Lung microvascular endothelial cell (primary cell): Measurements from ENCODE around the gene SLC66A2. TPM values are rescaled to one million over a fixed set of nuclear protein-coding genes. Genes with fewer than 3 reads are reported as not detected.
A peak's percentile ranks its signal among the peaks of the same experiment; 100 is the strongest.

Experiments
- DNase-seq, 2 donors: peaks; one replicate each; pipeline versions ENCODE4 v3.0.0 to v3.0.0-alpha.2; 2010; ENCODE audit warnings: low read depth in 2 of 2
- total RNA-seq: library from RNA; depleted of rRNA; stranded (reverse); fragments of >200 nt; gene quantifications from 2 replicates; pipeline ENCODE4 v1.2.1, GENCODE V29; 2014

The SLC66A2 gene
- total RNA-seq, 1 donor from 2014 or later: 33.1 TPM

- no peak for DNase-seq
Observed at GRCh38 chr18:79938196-79938595, 13.3 kb downstream of the SLC66A2 start.

GRCh38 chr18:79937103-79937860, 14.2 kb downstream of the SLC66A2 start:
- no peak for DNase-seq

DNA sequence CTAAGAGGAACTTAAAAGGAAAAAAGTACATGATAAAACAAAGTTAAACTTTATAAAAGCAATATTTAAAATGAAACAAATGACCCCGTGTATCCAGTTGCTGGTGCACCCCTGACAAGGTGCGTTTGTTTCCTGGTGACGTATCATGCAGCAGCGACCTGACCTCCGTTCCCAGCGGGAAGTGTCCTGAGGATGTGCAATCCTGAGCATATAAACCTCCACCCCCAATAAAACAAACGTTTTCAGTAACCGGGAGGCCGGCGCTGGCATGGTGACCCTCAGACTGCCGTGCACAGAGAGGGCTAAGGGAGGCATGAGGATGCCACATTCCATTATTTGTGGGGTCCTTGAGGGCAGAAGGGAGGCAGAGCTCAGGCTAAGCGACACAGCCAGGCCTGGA, 14.8 kb downstream of the SLC66A2 start:
- DNase-seq: no peak

GRCh38 chr18:79935925-79936324, 15.5 kb downstream of the SLC66A2 start:
- no peak for DNase-seq

DNA sequence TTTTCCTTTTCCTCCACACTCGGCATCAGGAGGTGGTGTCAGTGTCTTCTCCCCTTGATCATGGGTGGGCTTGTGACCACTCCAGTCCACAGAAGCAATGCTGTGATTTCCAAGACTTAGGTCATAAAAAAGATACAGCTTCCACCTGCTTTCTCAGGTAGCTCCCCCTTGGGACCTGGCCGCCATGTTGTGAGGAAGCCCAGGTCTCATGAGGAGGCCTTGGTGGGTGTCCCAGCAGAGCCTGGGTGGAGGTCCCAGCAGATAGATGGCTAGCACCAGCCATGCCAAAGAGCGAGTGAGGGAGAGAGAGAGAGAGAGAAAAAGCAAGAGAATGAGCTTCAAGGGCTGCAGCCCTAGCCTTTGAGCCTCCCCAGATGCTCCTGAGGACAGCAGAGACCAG, 16.0 kb downstream of the SLC66A2 start:
- DNase-seq: no peak

GRCh38 chr18:79935098-79935480, 16.4 kb downstream of the SLC66A2 start:
- DNase-seq: no peak

DNA sequence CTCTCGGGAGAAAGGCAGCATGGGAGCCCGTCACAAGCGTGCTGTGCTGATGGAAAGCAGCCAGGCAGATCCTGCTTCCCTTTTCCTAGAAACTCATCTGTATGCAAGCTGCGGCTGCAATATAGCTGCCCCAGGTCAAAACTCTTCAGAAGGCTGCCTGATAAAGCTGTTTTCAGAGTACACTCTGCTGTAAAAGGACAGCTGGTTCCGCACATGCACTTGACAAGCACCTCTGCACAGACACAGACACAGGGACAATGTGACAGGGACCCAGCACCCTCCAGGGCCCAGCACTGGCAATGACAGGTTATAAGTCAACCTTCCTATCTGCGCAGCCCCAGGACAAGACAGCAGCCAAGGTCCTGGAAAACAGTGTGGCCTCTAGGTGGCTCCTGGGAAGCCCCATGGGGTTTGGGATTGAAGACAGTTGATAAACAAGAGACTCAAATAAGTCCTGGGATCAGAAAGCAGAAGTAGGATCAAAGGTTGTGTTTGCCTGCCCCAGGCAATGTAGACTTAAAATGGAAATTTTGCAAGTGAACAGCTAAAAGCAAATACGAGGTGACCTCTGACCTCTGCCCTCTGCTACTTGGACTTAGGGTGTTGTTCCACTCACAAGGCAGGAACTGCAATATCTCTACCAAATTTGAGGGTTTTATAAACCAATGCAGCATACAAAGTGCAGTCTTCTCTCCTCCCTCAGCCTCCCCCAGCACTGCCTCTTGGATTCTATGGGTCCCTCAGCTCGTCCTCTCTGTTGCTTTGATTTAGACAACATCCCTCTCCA, 16.9 kb downstream of the SLC66A2 start:
- DNase-seq: no peak

- DNase-seq: peak in 1 of 2 donors; percentile 66
Observed at GRCh38 chr18:79933765-79934164, 17.7 kb downstream of the SLC66A2 start.

DNA sequence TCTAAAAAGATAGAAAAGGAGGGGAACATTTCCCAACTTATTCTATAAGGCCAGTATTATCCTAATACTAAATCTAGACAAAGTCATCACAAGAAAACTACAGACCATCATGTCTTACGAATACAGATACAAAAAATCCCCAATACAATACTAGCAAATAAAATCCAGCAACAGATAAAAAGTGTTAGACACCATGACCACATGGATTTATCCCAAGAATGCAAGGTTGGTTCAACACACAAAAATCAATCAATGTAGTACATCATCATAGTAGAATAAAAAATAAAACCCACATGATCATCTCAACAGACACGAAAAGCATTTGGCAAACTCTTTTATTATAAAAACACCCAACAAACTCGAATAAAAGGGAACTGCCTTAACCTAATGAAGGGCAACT, 18.5 kb downstream of the SLC66A2 start:
- DNase-seq: no peak

- no peak for DNase-seq
Observed at GRCh38 chr18:79931475-79931874, 20.0 kb downstream of the SLC66A2 start.

GRCh38 chr18:79930020-79930642, 21.3 kb downstream of the SLC66A2 start:
- no peak for DNase-seq

DNA sequence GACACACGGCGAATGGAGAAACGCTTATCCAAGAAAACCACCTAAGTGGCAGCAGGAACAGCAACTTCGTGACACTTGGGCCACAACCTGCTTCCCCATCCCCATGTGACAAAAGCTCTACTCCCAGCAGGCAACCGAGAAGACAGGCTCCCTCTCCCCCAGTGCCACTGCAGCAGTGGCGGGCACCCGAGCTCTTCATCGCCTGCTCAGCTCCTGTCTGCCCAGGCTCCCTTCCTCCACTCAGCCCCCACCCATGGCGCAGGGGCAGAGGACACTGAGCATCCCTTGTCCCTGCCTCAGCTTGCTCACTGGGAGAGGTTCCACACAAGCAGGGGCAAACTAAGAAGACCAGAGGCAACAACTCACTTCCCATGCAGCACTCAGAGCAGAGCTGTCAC, 22.9 kb downstream of the SLC66A2 start:
- DNase-seq: no peak

DNA sequence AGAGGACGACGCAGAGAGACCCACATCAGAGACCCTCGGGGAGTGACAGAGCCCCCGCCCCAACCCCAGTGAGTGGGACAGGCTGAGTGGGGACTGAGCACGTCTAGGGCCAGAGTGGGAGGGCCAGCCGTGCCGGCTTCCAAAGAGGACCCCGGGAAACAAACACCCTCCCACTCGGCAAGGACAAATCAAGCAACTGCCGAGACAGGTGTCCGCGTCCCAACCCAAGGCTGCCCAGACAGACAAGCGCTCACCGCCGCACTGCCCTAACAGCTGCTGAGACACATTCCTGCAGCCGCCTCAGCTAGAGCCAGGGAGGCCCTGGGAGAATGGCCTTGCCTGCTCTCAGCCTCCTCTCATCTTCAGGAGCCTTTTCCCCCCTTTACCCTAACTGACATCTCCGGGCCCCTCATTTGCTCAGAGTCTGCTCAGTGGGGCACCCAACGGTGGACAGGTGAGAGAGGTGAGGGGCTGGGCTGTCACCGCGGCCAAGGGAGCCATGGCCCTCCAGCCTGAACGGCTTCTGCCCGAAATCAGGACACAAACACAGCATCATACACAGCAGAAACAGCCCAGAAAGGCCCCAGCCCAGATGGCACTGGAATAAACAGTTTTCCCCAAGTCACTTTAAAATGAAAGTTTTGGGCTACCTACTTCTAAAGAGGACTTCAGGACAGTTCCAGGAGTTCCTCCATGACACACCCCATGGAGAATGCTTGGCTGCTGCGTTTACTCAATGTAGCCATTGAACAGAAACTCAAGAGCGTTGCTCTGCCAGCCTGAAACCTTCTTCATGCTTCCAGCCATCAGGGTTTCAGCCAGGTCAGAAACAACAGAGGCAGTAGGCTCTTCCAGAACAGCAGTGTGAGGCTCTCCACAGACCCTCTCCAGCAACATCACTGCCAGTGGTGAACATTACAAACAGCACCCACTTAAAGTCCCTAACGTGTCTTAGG, 23.6 kb downstream of the SLC66A2 start:
- no peak for DNase-seq

DNA sequence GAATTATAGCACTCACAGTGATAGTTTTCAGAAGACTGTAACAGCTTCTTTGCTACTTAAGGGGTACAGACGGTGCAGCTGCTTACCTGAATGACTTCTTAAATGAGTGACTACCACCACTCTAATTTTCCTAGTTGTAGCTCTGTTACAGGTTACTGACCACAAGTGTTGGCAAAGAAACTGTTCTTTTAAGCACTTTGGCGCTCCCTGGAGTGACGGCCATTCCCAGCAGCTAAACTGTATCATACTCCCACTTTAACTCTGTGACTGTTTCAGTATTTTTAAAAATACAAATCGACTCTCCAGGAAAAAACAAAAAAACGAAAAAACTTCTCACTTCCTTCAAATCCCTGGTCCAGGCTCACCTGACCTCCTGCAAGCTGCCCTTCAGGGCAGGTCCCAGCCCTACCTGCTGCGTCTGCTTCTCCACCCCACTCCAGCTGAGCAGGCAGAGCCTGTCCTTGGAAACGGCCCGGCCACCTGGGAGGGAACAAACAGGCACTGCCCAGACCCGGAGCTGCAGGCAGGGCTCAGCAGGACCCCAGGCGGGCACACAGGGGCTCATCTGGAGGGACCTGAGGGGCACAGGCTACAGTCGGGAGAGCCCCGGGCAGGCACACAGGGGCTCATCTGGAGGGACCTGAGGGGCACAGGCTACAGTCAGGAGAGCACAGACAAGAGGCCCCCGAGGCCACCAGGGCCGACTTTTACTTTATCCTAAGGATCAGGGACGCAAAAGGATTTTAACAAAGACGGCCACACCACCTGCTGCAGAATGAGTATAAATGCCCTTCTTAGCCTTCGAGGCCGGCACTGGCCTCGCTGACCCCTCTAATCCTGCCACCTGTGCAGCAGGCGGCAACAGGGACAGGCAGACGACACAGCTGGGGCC, 24.5 kb downstream of the SLC66A2 start:
- no peak for DNase-seq

GRCh38 chr18:79926306-79926705, 25.1 kb downstream of the SLC66A2 start:
- DNase-seq: no peak

DNA sequence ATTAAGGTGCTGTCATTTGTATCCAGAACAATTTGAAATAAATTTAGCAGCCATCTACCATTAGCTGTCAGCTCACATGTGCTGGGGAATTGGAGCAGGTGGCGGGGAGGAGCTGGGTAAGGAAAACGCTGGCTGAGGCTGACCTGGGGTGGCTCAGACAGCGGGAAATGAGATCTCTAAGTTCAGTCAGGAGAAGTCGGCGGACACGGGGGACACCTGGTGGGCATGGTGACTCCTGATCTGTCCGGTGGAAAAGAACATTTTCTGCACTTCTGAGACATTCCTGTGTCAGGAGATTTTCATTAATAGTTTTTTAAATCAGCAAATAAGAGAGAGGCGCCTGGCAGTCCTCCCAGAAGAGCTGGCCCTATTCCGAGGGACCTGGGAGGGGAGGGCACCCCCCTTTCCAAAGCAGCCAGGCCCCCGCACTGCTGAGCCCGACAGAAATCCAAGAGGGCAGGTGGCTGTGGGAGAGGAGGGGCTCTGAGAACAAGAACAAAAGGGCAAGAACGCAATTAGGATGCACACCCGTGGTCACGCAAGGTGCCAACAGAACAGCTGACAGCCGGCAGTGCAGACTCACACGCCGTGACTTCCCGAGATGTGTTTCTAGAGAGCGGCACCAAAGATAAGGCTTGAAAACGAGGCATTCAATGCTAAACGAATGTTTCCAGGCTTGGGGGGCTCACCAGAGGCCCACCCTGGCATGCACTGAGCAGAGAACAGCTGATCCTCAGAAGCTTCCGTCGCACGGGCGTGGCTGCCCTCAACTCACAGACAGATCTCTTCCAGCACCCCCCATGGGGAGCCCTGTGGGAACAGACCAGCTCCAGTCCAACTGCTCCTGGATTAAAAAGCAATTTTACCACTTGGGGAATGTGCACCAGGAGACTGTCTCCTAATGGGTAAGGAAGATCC, 26.4 kb downstream of the SLC66A2 start:
- DNase-seq: no peak

DNA sequence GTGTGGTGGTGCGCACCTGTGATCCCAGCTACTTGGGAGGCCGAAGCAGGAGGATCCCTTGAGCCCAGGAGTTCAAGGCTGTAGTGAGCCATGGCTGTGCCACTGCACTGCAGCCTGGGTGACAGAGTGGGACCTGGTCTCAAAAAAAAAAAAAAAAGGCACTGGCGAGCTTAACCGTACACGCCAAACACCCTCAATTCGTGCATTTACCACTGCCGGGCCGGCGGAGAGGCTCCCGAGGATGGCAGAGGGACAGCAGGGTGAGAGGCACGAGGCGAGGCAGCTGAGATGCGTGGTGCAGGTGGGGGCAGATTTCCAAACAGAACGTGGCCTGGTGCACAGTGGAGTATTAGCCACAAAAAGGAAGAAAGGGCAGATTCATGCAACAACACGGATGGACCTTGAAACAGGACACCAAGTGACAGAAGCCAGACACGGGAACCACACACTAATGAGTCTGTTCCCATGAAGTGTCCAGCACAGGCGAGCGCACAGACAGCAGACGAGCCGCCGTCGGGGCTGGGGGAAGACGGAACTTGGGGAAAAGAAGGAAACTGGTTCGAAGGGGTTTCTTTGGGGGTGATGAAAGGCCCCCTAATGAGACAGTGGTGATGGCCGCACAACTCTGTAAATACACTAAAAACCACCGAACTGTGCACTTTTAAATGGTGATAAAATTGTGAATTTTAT, 27.4 kb downstream of the SLC66A2 start:
- DNase-seq: no peak

DNA sequence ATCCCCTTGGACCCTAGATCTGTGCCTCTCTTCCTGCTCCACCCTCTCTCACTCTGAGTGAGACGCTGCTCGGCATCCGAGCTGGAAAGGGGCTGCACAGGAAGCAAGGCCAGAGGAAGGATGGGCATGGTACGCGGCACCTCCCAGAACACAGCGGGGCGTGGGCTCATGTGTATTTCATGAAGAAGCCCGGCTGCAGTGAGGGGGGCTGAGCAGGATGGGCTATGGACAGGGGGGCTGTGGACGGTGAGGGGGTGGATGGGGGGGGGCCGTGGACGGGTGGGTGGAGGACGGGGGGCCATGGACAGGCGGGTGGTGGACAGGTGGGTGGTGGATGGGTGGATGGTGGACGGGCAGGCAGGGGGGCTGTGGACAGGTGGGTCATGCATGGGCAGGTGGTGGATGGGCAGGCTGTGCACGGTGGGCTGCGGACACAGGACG, 28.5 kb downstream of the SLC66A2 start:
- no peak for DNase-seq
